GM10248 (cell line): ENCODE data around the gene TACR2.

Experiments used
- CTCF ChIA-PET: fragments of 300-600 bp; sonication (Branson Sonifier 250); formaldehyde crosslinking; extraction: SDS; loops from one replicate; lab custom pipeline; 2021; ENCODE audit warnings: antibody characterized with exemption; lab: Yijun Ruan, JAX
- POLR2A ChIA-PET: fragments of 350-650 bp; sonication (Branson Sonifier 250); formaldehyde crosslinking; extraction: SDS; loops from one replicate; lab custom pipeline; 2020; ENCODE audit warnings: antibody characterized with exemption; lab: Yijun Ruan, JAX
- DNase-seq: peaks from one replicate; pipeline ENCODE4 v3.0.0; 2012; ENCODE audit errors: extremely low spot score
- CTCF ChIP-seq: IDR thresholded peaks from 2 replicates; pipeline ENCODE4 v1.5.1; 2012; ENCODE audit warnings: mild to moderate bottlenecking, low read depth; ENCODE audit errors: extremely low read depth, missing control alignments, control extremely low read depth

Gene TACR2

DNA sequence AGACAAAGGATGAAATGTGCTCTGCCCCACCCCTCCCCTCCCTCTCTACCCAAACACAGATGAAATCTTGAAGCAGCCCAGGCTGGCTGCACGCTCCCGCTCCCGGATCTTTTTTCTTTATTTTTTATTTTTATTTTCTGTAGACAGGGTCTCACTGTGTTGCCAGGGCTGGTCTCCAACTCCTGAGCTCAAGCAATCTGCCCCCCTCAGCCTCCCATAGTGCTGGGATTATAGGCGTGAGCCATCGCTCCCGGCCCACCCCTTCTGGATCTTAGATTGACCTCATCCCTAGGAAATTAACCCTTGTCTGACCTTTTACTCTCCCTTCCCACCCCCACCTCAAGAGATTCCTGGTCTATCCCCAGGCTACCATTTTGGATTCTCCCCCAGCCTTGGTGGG lies 14.3 kb downstream of the TACR2 start:
- TF ChIP-seq CTCF, result no peak
- DNase-seq, result no peak
- ChIA-PET CTCF (interaction anchor here (1.0 to 2.2 kb wide), 2 partner anchors 9 to 168 kb away, joined by 3 to 12 read pairs; no protein-coding TSS in a partner anchor), POLR2A (no interaction called here)

- ChIA-PET POLR2A (no interaction called here), CTCF (no interaction called here)
- no peak for TF ChIP-seq CTCF
- DNase-seq, result no peak
Measured at GRCh38 chr10:69401416-69401815, 15.3 kb downstream of the TACR2 start.

GRCh38 chr10:69400936-69401335 lies 15.8 kb downstream of the TACR2 start:
- POLR2A ChIA-PET, result no interaction called here
- CTCF ChIA-PET, result no interaction called here
- no peak for TF ChIP-seq CTCF

DNA sequence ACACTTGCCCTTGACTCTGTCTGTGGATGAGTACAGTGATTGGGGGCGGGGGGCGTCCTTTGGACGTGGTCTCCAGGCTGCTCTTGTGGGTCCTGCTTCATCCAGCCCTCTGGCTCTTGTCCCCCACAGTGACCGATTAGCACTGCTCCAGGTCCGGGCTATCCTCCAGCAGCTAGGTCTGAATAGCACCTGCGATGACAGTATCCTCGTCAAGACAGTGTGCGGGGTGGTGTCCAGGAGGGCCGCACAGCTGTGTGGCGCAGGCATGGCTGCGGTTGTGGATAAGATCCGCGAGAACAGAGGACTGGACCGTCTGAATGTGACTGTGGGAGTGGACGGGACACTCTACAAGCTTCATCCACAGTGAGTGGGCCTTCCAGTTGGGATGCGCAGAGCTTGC lies 18.3 kb downstream of the TACR2 start:
- ChIA-PET CTCF (interaction anchor here (1.3 to 2.2 kb wide), 3 partner anchors 9 to 326 kb away, joined by 3 to 18 read pairs (median 3); no protein-coding TSS in a partner anchor), POLR2A (interaction anchor here (0.5 kb wide), 1 partner anchor 465 kb away, joined by 3 read pairs; no protein-coding TSS in a partner anchor)
- TF ChIP-seq CTCF, result no peak
- no peak for DNase-seq

More at GRCh38 chr10:69400936-69401335, 15.8 kb downstream of the TACR2 start:
- no peak for DNase-seq

DNA sequence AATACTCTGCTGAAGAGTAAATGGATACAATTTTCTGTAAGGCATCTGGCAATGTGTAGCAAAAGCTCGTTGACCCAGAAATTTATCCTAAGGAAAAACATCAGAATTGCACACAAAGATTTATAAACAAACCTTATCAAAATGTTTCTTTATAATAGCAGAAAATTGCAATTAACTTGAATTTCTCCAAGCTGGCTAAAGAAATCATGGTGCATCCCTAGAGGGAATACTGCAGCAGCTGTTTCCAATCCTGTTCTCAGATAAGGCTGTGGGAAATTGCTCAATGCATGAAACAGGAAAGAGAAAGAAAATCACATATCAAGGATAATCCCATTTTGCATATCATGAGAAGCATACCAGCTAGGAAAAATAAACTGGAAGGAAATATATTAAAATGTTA lies 18.7 kb downstream of the TACR2 start:
- DNase-seq, result no peak
- no peak for TF ChIP-seq CTCF
- ChIA-PET POLR2A (no interaction called here), CTCF (interaction anchor here (1.3 to 2.2 kb wide), 3 partner anchors 10 to 326 kb away, joined by 3 to 18 read pairs (median 3); no protein-coding TSS in a partner anchor)

DNA sequence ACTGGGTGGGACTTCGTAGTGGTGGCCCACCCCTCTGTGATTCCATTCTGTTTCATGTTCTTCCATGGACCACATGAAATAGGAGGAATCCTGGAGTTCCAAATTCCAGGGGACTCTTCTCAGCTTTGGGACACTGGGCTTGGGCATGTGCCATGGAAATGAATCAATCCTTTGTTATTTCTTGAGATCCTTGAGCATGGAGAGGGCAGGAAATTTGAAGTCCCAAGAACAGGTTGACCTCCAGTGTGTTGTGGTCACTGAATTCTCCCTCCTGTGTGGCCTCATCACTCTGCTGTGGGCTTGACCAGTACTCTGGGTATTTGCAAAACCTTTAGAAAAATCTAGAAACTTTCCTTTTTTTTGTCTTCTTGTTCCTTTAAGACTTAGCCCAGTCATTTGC lies 22.7 kb downstream of the TACR2 start:
- ChIA-PET POLR2A (no interaction called here), CTCF (interaction anchor here (1.6 to 3.0 kb wide), 3 partner anchors 13 to 158 kb away, joined by 11 to 80 read pairs (median 30); no protein-coding TSS in a partner anchor)
- no peak for DNase-seq
- TF ChIP-seq CTCF, result no peak
